K562 (cell line): ENCODE measurements around the gene TJP3. TPM values are rescaled to one million over a fixed set of nuclear protein-coding genes. Genes with fewer than 3 reads are reported as not detected.

ENCODE experiments used
- ATAC-seq: fragments of 200-7000 bp; cut with Tn5 transposase; 3 replicates; pipeline ENCODE4 v1.9.1; 2020; ENCODE audit warnings: moderate library complexity
- BruUV-seq: library from RNA; stranded (reverse); fragments of 400-500 nt; replicated peaks from 2 replicates; lab custom pipeline; 2021; lab: Mats Ljungman, UMichigan
- CTCF ChIA-PET: fragments of 300-600 bp; formaldehyde crosslinking; extraction: SDS; loops from one replicate; lab custom pipeline; 2021; ENCODE audit warnings: low intra/inter-chr PET ratio; lab: Yijun Ruan, JAX
- POLR2A ChIA-PET: fragments of 300-600, 350-650 bp; sonication (Branson Sonifier 250); formaldehyde crosslinking; extraction: SDS; loops from one replicate; lab custom pipeline; 2021; ENCODE audit warnings: antibody characterized with exemption, inconsistent platforms; lab: Yijun Ruan, JAX
- DNase-seq, 4 experiments: peaks; one replicate each; pipeline versions ENCODE4 v3.0.0 to v3.0.0-alpha.2; 2011 to 2018; ENCODE audit warnings: low spot score in 3 of 4, mixed read lengths in 3 of 4; ENCODE audit errors: extremely low read depth in 1 of 4
- FAIRE-seq: peaks from 2 replicates; lab custom pipeline; 2011; peaks lifted over from hg19 to GRCh38; lab: Jason Lieb, UNC
- H2AFZ ChIP-seq: 2 replicates; pipeline ENCODE4 v1.6.0; 2011; ENCODE audit warnings: low read depth, low read length, control low read depth, inconsistent platforms
- H3K27ac ChIP-seq: fragments of 200-600 bp; 3 replicates; pipeline ENCODE4 v1.8.0; 2011; ENCODE audit warnings: low read depth, mild to moderate bottlenecking, control low read depth, inconsistent platforms, low read length, moderate library complexity, mixed read lengths; ENCODE audit errors: extremely low read depth
- H3K27me3 ChIP-seq, 2 experiments: fragments of 300-600 bp in 1 of 2; 2 replicates in 1 of 2; 3 replicates in 1 of 2; pipeline versions ENCODE4 v1.6.0 to v1.8.0; 2011; ENCODE audit warnings: inconsistent platforms in 2 of 2, low read length in 2 of 2, mild to moderate bottlenecking in 1 of 2, mixed read lengths in 1 of 2, moderate library complexity in 1 of 2; ENCODE audit not compliant: control insufficient read depth in 2 of 2, insufficient read depth in 2 of 2
- H3K36me3 ChIP-seq: fragments of 300-600 bp; 3 replicates; pipeline ENCODE4 v1.8.0; 2011; ENCODE audit warnings: mild to moderate bottlenecking, low read length, inconsistent platforms; ENCODE audit not compliant: control insufficient read depth, insufficient read depth
- H3K4me1 ChIP-seq, 2 experiments: fragments of 200-600 bp in 1 of 2; replicated peaks in 1 of 2; 2 replicates in 1 of 2; 3 replicates in 1 of 2; pipeline versions ENCODE4 v1.5.1 to v1.8.0; 2011; ENCODE audit warnings: inconsistent platforms in 2 of 2, low read length in 2 of 2, mild to moderate bottlenecking in 1 of 2, mixed read lengths in 1 of 2, moderate library complexity in 1 of 2; ENCODE audit not compliant: control insufficient read depth in 2 of 2, insufficient read depth in 2 of 2
- H3K4me2 ChIP-seq: 2 replicates; pipeline ENCODE4 v1.6.1; 2011; ENCODE audit warnings: low read length, control low read depth, inconsistent platforms, mixed read lengths; ENCODE audit not compliant: insufficient read depth
- H3K4me3 ChIP-seq: fragments of 200-600 bp; sonication (generic), shearing (Covaris generic); 2 replicates; pipeline ENCODE4 v1.5.1; 2016; ENCODE audit warnings: control low read depth, inconsistent platforms
- H3K79me2 ChIP-seq: fragments of 200-600 bp; 3 replicates; pipeline ENCODE4 v1.8.0; 2011; ENCODE audit warnings: low read length, inconsistent platforms; ENCODE audit not compliant: control insufficient read depth, insufficient read depth
- H3K9ac ChIP-seq, 2 experiments: 2 replicates each; pipeline versions ENCODE4 v1.6.0 to v1.6.1; 2011; ENCODE audit warnings: low read depth in 2 of 2, low read length in 2 of 2, control low read depth in 1 of 2, inconsistent platforms in 1 of 2, mild to moderate bottlenecking in 1 of 2, mixed read lengths in 1 of 2; ENCODE audit not compliant: insufficient read depth in 1 of 2
- H3K9me1 ChIP-seq: one replicate; pipeline ENCODE4 v1.6.0; 2011; ENCODE audit warnings: inconsistent platforms, mild to moderate bottlenecking, low read length, moderate library complexity; ENCODE audit not compliant: control insufficient read depth, insufficient read depth
- H3K9me3 ChIP-seq: replicated peaks from 2 replicates; pipeline ENCODE4 v1.5.1; 2011; ENCODE audit warnings: low read depth, low read length, inconsistent platforms; ENCODE audit not compliant: control insufficient read depth, insufficient read depth
- H4K20me1 ChIP-seq: replicated peaks from 2 replicates; pipeline ENCODE4 v1.6.1; 2011; ENCODE audit warnings: low read length, inconsistent platforms, mixed read lengths; ENCODE audit not compliant: control insufficient read depth, insufficient read depth
- ADNP ChIP-seq: fragments of 200-800 bp; sonication (Bioruptor generic); IDR thresholded peaks from 2 replicates; pipeline ENCODE4 v1.6.1; 2016; ENCODE audit warnings: missing genetic modification characterization, missing compliant biosample characterization
- BCOR ChIP-seq: fragments of 450-650 bp; IDR thresholded peaks from 2 replicates; pipeline ENCODE4 v1.6.1; 2016
- HLTF ChIP-seq: fragments of 450-650 bp; IDR thresholded peaks from 2 replicates; pipeline ENCODE4 v1.6.1; 2016
- KDM1A ChIP-seq, 2 experiments: fragments of 450-650 bp; IDR thresholded peaks; 2 replicates each; pipeline ENCODE4 v1.6.1; 2016; ENCODE audit warnings: mild to moderate bottlenecking in 2 of 2
- MCM3 ChIP-seq: fragments of 450-650 bp; IDR thresholded peaks from 2 replicates; pipeline ENCODE4 v1.6.1; 2016
- PRPF4 ChIP-seq: fragments of 200-400 bp; formaldehyde crosslinking; IDR thresholded peaks from one replicate; pipeline ENCODE4 v1.6.1; 2017; ENCODE audit warnings: low read length, low read depth, mild to moderate bottlenecking; ENCODE audit not compliant: insufficient read depth, poor library complexity, severe bottlenecking
- PTBP1 ChIP-seq: fragments of 200-400 bp; formaldehyde crosslinking; IDR thresholded peaks from 2 replicates; pipeline ENCODE4 v1.6.1; 2017; ENCODE audit warnings: low read depth, low read length
- RCOR1 ChIP-seq, 2 experiments: IDR thresholded peaks; 2 replicates each; pipeline ENCODE4 v1.6.1; 2012; ENCODE audit warnings: low read depth in 2 of 2, low read length in 2 of 2, borderline replicate concordance in 1 of 2, improper control_type of control experiment in 1 of 2
- SMARCA5 ChIP-seq: fragments of 450-650 bp; IDR thresholded peaks from 2 replicates; pipeline ENCODE4 v1.6.1; 2016
- SRF ChIP-seq, 2 experiments: fragments of 250-450, 450-650 bp in 1 of 2; sonication (Bioruptor Pico) in 1 of 2; sonication (generic) in 1 of 2; formaldehyde crosslinking; IDR thresholded peaks; 2 replicates each; pipeline versions ENCODE4 v1.5.0 to v1.5.1; 2020 to 2022; ENCODE audit warnings: mild to moderate bottlenecking in 1 of 2, missing genetic modification reagents in 1 of 2
- TEAD1 ChIP-seq, 2 experiments: fragments of 450-650 bp in 1 of 2; sonication (generic) in 1 of 2; formaldehyde crosslinking; IDR thresholded peaks; 2 replicates each; pipeline versions ENCODE4 v1.4.0 to v1.8.0; 2020 to 2022; ENCODE audit warnings: mild to moderate bottlenecking in 2 of 2, missing genetic modification reagents in 1 of 2
- TEAD4 ChIP-seq, 2 experiments: sonication (generic) in 1 of 2; formaldehyde crosslinking in 1 of 2; IDR thresholded peaks; 2 replicates each; pipeline versions ENCODE4 v1.6.1 to v1.8.0; 2012 to 2022; ENCODE audit warnings: borderline replicate concordance in 1 of 2, inconsistent platforms in 1 of 2, low read length in 1 of 2, mild to moderate bottlenecking in 1 of 2, missing genetic modification reagents in 1 of 2
- WGBS: fragments of 100-300 bp; shearing (Covaris generic); methylation state at CpG from one replicate; pipeline ENCODE4 v1.1.6; 2016; ENCODE audit warnings: low coverage, mixed read lengths; ENCODE audit not compliant: insufficient coverage; ENCODE audit errors: missing lambda C conversion rate; 5-methylcytosine and 5-hydroxymethylcytosine counted together
- in situ Hi-C: fragments of 300-500 bp; cut with MboI; formaldehyde crosslinking; loops from 4 replicates; pipeline ENCODE4 v1.15.0; 2018; ENCODE audit warnings: inconsistent platforms, mixed read lengths
- intact Hi-C: fragments of 100-400 bp; cut with micrococcal nuclease; formaldehyde crosslinking; loops from 2 replicates; pipeline ENCODE4 v1.14.2; 2022
- polyA plus RNA-seq, 8 experiments: library from polyadenylated mRNA; depleted of rRNA in 4 of 8; stranded (reverse) in 5 of 8; unstranded in 3 of 8; fragments of >200 nt; fragmentation: Nextera tagmentation in 2 of 8; fragmentation: Illumina TruSeq in 1 of 8; extraction: Ambion mirVana in 2 of 8; extraction: Trizol in 1 of 8; gene quantifications; 2 replicates each; pipeline versions ENCODE4 v1.2.1 to v1.2.3, GENCODE V29; 2011 to 2014; ENCODE audit warnings: inconsistent platforms in 1 of 8, missing spikeins in 1 of 8
- total RNA-seq, 7 experiments: library from RNA; depleted of rRNA in 6 of 7; stranded (reverse); fragments of >200 nt in 6 of 7; fragmentation: Illumina TruSeq in 2 of 7; extraction: Trizol in 2 of 7; gene quantifications; 2 replicates each; pipeline versions ENCODE4 v1.2.1 to v1.2.3, GENCODE V29; 2011 to 2021; ENCODE audit warnings: low replicate concordance in 1 of 7
- TF ChIP-seq, protein P1 (sequence below): sonication (generic); formaldehyde crosslinking; IDR thresholded peaks from 2 replicates; pipeline ENCODE4 v1.9.0; 2022; ENCODE audit warnings: mild to moderate bottlenecking, missing genetic modification reagents
- TF ChIP-seq, protein P2 (sequence below): sonication (generic); formaldehyde crosslinking; IDR thresholded peaks from 2 replicates; pipeline ENCODE4 v1.8.1; 2023; ENCODE audit warnings: mild to moderate bottlenecking, missing genetic modification reagents
- TF ChIP-seq, protein P3 (sequence below), 2 experiments: IDR thresholded peaks; 2 replicates each; pipeline ENCODE4 v1.6.1; 2011; ENCODE audit warnings: borderline replicate concordance in 1 of 2, control low read depth in 1 of 2, low read depth in 1 of 2, low read length in 1 of 2, mild to moderate bottlenecking in 1 of 2, mixed read lengths in 1 of 2, moderate library complexity in 1 of 2; ENCODE audit not compliant: insufficient read depth in 1 of 2, insufficient read length in 1 of 2, poor library complexity in 1 of 2, severe bottlenecking in 1 of 2; ENCODE audit errors: extremely low read depth in 1 of 2

TJP3 gene
- total and polyA plus RNA-seq, 9 of the 15 experiments (the other 6 are each of a cell fraction or from before 2014, with no cell fraction given), result 0.11 to 2.4 (median 0.57) TPM; not detected in 1

DNA sequence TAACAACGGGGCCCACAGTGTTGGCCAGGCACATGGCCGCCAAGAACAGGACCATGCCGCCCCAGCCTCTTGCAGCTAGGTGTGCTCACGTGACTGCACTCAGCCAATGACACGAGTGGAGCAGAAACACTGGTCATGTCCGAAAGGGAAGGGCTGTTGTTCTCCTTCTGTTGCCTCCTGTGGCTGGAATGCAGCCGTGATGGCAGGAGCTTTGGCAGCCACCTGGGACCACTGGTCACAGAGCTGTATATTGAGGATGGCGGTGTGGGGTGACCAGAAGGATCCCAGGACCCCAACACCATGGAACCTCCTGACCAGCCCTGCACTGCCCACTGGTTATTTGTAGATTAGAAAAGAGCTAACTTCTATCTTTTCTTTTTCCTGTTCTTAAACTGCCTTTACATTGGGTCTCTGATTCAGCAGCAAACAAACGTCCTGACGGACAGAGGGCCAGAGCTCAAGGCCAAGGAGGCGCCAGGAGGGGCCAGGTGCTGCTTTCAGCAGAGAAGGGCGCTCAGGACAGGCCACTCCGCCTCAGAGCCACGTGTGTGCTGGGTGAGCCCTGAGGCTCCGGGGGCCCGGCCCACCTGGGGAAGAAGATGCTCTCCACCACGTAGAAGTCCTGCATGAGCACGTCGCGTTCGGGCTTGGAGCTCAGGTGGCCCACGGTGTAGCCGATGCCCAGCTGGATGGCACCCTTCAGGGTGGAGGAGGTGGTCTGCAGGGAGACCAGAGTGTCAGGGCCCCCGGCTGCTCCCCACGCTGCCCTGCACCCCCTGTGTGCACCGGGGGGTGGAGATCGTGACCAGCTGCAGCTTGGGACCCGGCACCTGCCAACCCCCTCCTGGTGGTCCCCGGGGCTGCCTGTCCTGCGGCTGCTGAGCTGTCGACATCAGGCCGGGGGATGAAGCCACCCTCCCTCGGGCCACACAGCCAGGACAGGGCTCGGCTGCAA lies 46.6 kb upstream of the TJP3 start:
- Histone ChIP-seq H3K9ac (no peak overlapping the region; a peak in 1 of 4 replicates), H2AFZ (no peak overlapping the region), H3K27me3 (no peaks in the 10 kb centered on the region), H3K9me1 (no peaks in the 10 kb centered on the region), H3K27ac (no peak overlapping the region), H3K79me2 (no peaks in the 10 kb centered on the region), H3K4me2 (no peak overlapping the region), H3K9me3 (no peaks in the 10 kb centered on the region), H3K36me3 (peaks cover 83% of the 10 kb centered on the region; the same call in 2 of the 3 replicates), H3K4me1 (peaks cover 0 to 45% of the 10 kb centered on the region in 2 experiments; a peak in 2 of 5 replicates), H4K20me1 (peaks cover 11% of the 10 kb centered on the region; the same call in 1 of the 2 replicates), H3K4me3 (no peak overlapping the region)
- intact Hi-C loops (no loop called here), in situ Hi-C loops (loop anchor here (5.0 kb wide), 1 partner anchor 46 kb away; the partner anchor contains the start of gene TJP3)
- BruUV-seq, result no TSS peak
- DNase-seq (no peak), FAIRE-seq (no peak), ATAC-seq (no peak)
- 91% methylated on average over 29 of the region's 34 CpGs for WGBS
- POLR2A ChIA-PET, result interaction anchor here (0.6 to 3.5 kb wide), 6 partner anchors 10 to 548 kb away, joined by 3 to 16 read pairs (median 3); no protein-coding TSS in a partner anchor
- CTCF ChIA-PET, result interaction anchor here (0.7 kb wide), 1 partner anchor 188 kb away, joined by 3 read pairs; no protein-coding TSS in a partner anchor
- no peak for TF ChIP-seq SRF (CRISPR knock-in tag; IDR thresholded peaks at IDR 0.05)
- peak; percentile 83; the same call in 1 of the 2 replicates for TF ChIP-seq HLTF
- 0 out of 4 replicates have a peak, but pooled peaks of 1 of the 2 experiments have one; percentile 26 for TF ChIP-seq KDM1A (IDR thresholded peaks at IDR 0.05)
- TF ChIP-seq, protein P1, sequence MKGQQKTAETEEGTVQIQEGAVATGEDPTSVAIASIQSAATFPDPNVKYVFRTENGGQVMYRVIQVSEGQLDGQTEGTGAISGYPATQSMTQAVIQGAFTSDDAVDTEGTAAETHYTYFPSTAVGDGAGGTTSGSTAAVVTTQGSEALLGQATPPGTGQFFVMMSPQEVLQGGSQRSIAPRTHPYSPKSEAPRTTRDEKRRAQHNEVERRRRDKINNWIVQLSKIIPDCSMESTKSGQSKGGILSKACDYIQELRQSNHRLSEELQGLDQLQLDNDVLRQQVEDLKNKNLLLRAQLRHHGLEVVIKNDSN (CRISPR knock-in tag), result peak; percentile 42
- TF ChIP-seq PTBP1, result 0 out of 2 replicates have a peak, but pooled peaks have one; percentile 62
- TF ChIP-seq ADNP (tag), result 0 out of 2 replicates have a peak, but pooled peaks have one; percentile 20
- TF ChIP-seq, protein P2, sequence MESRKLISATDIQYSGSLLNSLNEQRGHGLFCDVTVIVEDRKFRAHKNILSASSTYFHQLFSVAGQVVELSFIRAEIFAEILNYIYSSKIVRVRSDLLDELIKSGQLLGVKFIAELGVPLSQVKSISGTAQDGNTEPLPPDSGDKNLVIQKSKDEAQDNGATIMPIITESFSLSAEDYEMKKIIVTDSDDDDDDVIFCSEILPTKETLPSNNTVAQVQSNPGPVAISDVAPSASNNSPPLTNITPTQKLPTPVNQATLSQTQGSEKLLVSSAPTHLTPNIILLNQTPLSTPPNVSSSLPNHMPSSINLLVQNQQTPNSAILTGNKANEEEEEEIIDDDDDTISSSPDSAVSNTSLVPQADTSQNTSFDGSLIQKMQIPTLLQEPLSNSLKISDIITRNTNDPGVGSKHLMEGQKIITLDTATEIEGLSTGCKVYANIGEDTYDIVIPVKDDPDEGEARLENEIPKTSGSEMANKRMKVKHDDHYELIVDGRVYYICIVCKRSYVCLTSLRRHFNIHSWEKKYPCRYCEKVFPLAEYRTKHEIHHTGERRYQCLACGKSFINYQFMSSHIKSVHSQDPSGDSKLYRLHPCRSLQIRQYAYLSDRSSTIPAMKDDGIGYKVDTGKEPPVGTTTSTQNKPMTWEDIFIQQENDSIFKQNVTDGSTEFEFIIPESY (CRISPR knock-in tag), result peak; percentile 58; the same call in 1 of the 2 replicates
- 0 out of 2 replicates have a peak, but pooled peaks have one; percentile 12 for TF ChIP-seq TEAD4 (IDR thresholded peaks at IDR 0.05; ENCODE audit: low read length)
- no peak for TF ChIP-seq TEAD4 (CRISPR knock-in tag; IDR thresholded peaks at IDR 0.05; ENCODE audit: borderline replicate concordance)
- 0 out of 4 replicates have a peak, but pooled peaks of 1 of the 2 experiments have one; percentile 42 for TF ChIP-seq TEAD1 (CRISPR knock-in tag; IDR thresholded peaks at IDR 0.05)
- TF ChIP-seq SMARCA5, result peak; percentile 78
- no peak for TF ChIP-seq PRPF4
- 0 out of 4 replicates have a peak, but pooled peaks of 1 of the 2 experiments have one; percentile 9 for TF ChIP-seq RCOR1 (IDR thresholded peaks at IDR 0.05; ENCODE audit: borderline replicate concordance in 1 of 2, low read depth in 2 of 2, low read length in 2 of 2)
- TF ChIP-seq MCM3, result no peak
- 0 out of 2 replicates have a peak, but pooled peaks have one; percentile 44 for TF ChIP-seq BCOR
- TF ChIP-seq, protein P3, sequence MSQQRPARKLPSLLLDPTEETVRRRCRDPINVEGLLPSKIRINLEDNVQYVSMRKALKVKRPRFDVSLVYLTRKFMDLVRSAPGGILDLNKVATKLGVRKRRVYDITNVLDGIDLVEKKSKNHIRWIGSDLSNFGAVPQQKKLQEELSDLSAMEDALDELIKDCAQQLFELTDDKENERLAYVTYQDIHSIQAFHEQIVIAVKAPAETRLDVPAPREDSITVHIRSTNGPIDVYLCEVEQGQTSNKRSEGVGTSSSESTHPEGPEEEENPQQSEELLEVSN (IDR thresholded peaks at IDR 0.05; ENCODE audit: borderline replicate concordance in 1 of 2, extremely low read depth in 1 of 2, insufficient read depth in 1 of 2, insufficient read length in 1 of 2, low read depth in 1 of 2, low read length in 1 of 2, poor library complexity in 1 of 2, severe bottlenecking in 1 of 2), result peak in 1 of 2 experiments; percentile 20
